GM12892 (cell line): ENCODE data around the gene GRM4.

ENCODE experiments used
- POLR2A ChIP-seq: IDR thresholded peaks from 2 replicates; pipeline ENCODE4 v1.6.1; 2011; ENCODE audit warnings: low read depth, low read length, control low read depth
- POLR2AphosphoS5 ChIP-seq: IDR thresholded peaks from 2 replicates; pipeline ENCODE4 v1.6.1; 2011; ENCODE audit warnings: low read depth, low read length, control low read depth
- TAF1 ChIP-seq: IDR thresholded peaks from 2 replicates; pipeline ENCODE4 v1.6.1; 2011; ENCODE audit warnings: low read depth, mild to moderate bottlenecking, control low read depth, low read length, borderline replicate concordance

DNA sequence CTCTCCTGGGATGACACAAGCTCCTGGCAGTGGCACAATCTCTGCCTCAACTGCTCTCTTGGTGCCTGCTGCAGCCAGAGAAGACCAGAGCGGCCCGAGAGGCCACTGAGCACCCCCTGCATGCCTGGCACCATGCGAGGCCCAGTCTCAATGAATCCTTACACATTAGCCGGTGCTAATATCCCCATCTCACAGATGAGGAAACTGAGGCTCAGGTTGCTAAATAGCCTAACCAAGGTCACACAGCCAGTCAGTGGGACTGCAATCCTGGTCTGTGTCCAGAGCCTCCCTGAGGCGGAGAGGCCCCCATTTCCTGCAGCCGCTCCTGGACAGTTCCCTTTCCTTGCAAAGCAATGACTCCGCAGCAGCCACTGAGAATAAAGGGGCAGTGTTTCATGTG, 81.2 kb downstream of the GRM4 start:
- TF ChIP-seq TAF1 (no peak), POLR2A (no peak), POLR2AphosphoS5 (no peak)
